Upper lobe of left lung (tissue), 6 donors: Measurements from ENCODE around the gene ZNF628. TPM values are rescaled to one million over a fixed set of nuclear protein-coding genes. Genes with fewer than 3 reads are reported as not detected.
A peak's percentile ranks its signal among the peaks of the same experiment; 100 is the strongest.

Experiments
- ATAC-seq, 2 donors: fragments of 200-7000 bp; cut with Tn5 transposase; one replicate each; pipeline ENCODE4 v1.9.1; 2022; ENCODE audit warnings: mild to moderate bottlenecking in 2 of 2, moderate library complexity in 2 of 2; ENCODE audit not compliant: low FRiP score in 2 of 2
- DNase-seq, 2 donors: peaks; one replicate each; pipeline ENCODE4 v3.0.0-alpha.2; 2019 to 2020
- H3K27ac ChIP-seq, 4 donors: fragments of 200-600 bp; sonication (generic); one replicate each; pipeline ENCODE4 v1.5.1; 2016 to 2019
- H3K27me3 ChIP-seq, 4 donors: fragments of 200-600 bp; sonication (generic); one replicate each; pipeline ENCODE4 v1.5.1; 2017 to 2019
- H3K36me3 ChIP-seq, 4 donors: fragments of 200-600 bp; sonication (generic); one replicate each; pipeline ENCODE4 v1.5.1; 2016 to 2019
- H3K4me1 ChIP-seq, 4 donors: fragments of 200-600 bp; sonication (generic); one replicate each; pipeline ENCODE4 v1.5.1; 2018 to 2019
- H3K4me3 ChIP-seq, 4 donors: fragments of 200-600 bp; sonication (generic); one replicate each; pipeline ENCODE4 v1.5.1; 2017 to 2019; ENCODE audit warnings: mild to moderate bottlenecking in 2 of 4, moderate library complexity in 1 of 4
- H3K9me3 ChIP-seq, 4 donors: fragments of 200-600 bp; sonication (generic); one replicate each; pipeline ENCODE4 v1.5.1; 2018 to 2019
- CTCF ChIP-seq, 6 experiments: fragments of 450-650 bp in 4 of 6; fragments of 200-600 bp in 2 of 6; sonication (generic) in 2 of 6; IDR thresholded peaks; one replicate each; pipeline ENCODE4 v1.5.1; 2016 to 2019; ENCODE audit warnings: antibody characterized with exemption in 6 of 6
- EP300 ChIP-seq, 4 donors: sonication (generic); formaldehyde crosslinking; IDR thresholded peaks; one replicate each; pipeline ENCODE4 v1.5.1; 2017; ENCODE audit warnings: antibody characterized with exemption in 4 of 4, control low read depth in 2 of 4
- POLR2A ChIP-seq, 4 donors: fragments of 450-650 bp; IDR thresholded peaks; one replicate each; pipeline ENCODE4 v1.5.1; 2016 to 2017; ENCODE audit warnings: antibody characterized with exemption in 4 of 4, mild to moderate bottlenecking in 2 of 4
- POLR2AphosphoS5 ChIP-seq, 2 donors: sonication (generic); formaldehyde crosslinking; IDR thresholded peaks; one replicate each; pipeline ENCODE4 v1.5.1; 2017; ENCODE audit warnings: antibody characterized with exemption in 2 of 2
- WGBS, 2 donors: methylation state at CpG; one replicate each; pipeline ENCODE4 v1.1.5; 2017 to 2018; 5-methylcytosine and 5-hydroxymethylcytosine counted together
- total RNA-seq, 6 donors: library from RNA; depleted of rRNA in 4 of 6; stranded (reverse); fragments of >200 nt in 4 of 6; gene quantifications; one replicate each; pipeline versions ENCODE4 v1.1.0 to v1.2.1, GENCODE V29; 2016 to 2021
- donor health status: DM: no; HTN: no; CAD: no; lungs with moderate emphysema.
- donor health status: DM: no; HTN: yes; CAD: no; lungs with severe emphysema.

The ZNF628 gene
- total RNA-seq, 6 donors from 2014 or later = 9.9 to 32.1 (median 12.4) TPM

- Histone ChIP-seq H3K36me3 (peaks cover 4 to 25% (median 21%) of the 10 kb centered on the region in 4 donors), H3K27ac (peak overlapping the region; percentile 80 to 88 (median 85)), H3K27me3 (no peaks in the 10 kb centered on the region), H3K4me1 (peaks cover 35 to 43% (median 42%) of the 10 kb centered on the region in 4 donors), H3K9me3 (no peaks in the 10 kb centered on the region), H3K4me3 (peak overlapping the region in 1 of 4 donors; percentile 0)
- no peak for TF ChIP-seq EP300 (IDR thresholded peaks at IDR 0.05)
- TF ChIP-seq CTCF (IDR thresholded peaks at IDR 0.05) = peak in 1 of 6 experiments; percentile 43
- TF ChIP-seq POLR2AphosphoS5 (IDR thresholded peaks at IDR 0.05) = no peak
- TF ChIP-seq POLR2A (IDR thresholded peaks at IDR 0.05) = no peak
- 81 to 88% methylated on average over 17 to 50 of the region's 53 CpGs for WGBS, 2 donors
- peak in 1 of 2 donors; percentile 22 for ATAC-seq
- peak; percentile 16 to 87 for DNase-seq
These were observed 9.9 kb downstream of the ZNF628 start for GRCh38 chr19:55486043-55486970.

GRCh38 chr19:55486971-55487923 lies 10.8 kb downstream of the ZNF628 start:
- TF ChIP-seq POLR2A (IDR thresholded peaks at IDR 0.05) (peak in 1 of 4 donors; percentile 20), POLR2AphosphoS5 (IDR thresholded peaks at IDR 0.05) (peak; percentile 8 to 35), CTCF (IDR thresholded peaks at IDR 0.05) (no peak)
- H3K4me1 ChIP-seq = peaks cover 35 to 43% (median 42%) of the 10 kb centered on the region in 4 donors
- DNase-seq = peak in 1 of 2 donors; percentile 46
- H3K36me3 ChIP-seq = peaks cover 4 to 16% (median 15%) of the 10 kb centered on the region in 4 donors
- 34 to 42% methylated on average over 16 to 25 of the region's 27 CpGs for WGBS, 2 donors
- peak; percentile 65 to 82 for ATAC-seq
- peak overlapping the region; percentile 80 to 88 (median 85) for H3K27ac ChIP-seq
- no peaks in the 10 kb centered on the region for H3K9me3 ChIP-seq
- H3K27me3 ChIP-seq = no peaks in the 10 kb centered on the region
- no peak overlapping the region for H3K4me3 ChIP-seq

GRCh38 chr19:55487924-55488687 lies 11.7 kb downstream of the ZNF628 start, which contains the start of gene SSC5D:
SSC5D (plus strand) TSS chr19:55488436; CDS start chr19:55488590, 154 bp downstream.
- peak in 1 of 2 donors; percentile 20 for ATAC-seq
- Histone ChIP-seq H3K4me3 (peak within 1 kb of the TSS in 1 of 4 donors; percentile 9), H3K27ac (peak within 1 kb of the TSS; percentile 80 to 88 (median 85)), H3K9me3 (no peaks in the 10 kb centered on the region), H3K36me3 (peaks cover 0 to 7% (median 6%) of the 10 kb centered on the region in 4 donors), H3K4me1 (peaks cover 35 to 43% (median 42%) of the 10 kb centered on the region in 4 donors), H3K27me3 (no peaks in the 10 kb centered on the region)
- 12 to 28% methylated on average over 5 to 13 of the region's 21 CpGs for WGBS, 2 donors
- no peak for TF ChIP-seq CTCF (IDR thresholded peaks at IDR 0.05)
- TF ChIP-seq POLR2A (IDR thresholded peaks at IDR 0.05) = no peak
- no peak for TF ChIP-seq POLR2AphosphoS5 (IDR thresholded peaks at IDR 0.05)
- no peak for TF ChIP-seq EP300 (IDR thresholded peaks at IDR 0.05)
- DNase-seq = no peak
